ENCODE results near the gene TBX18. TPM values are rescaled to one million over a fixed set of nuclear protein-coding genes. Genes with fewer than 3 reads are reported as not detected.

Gene TBX18
- total RNA-seq, 2 experiments from 2014 or later = not detected

DNA sequence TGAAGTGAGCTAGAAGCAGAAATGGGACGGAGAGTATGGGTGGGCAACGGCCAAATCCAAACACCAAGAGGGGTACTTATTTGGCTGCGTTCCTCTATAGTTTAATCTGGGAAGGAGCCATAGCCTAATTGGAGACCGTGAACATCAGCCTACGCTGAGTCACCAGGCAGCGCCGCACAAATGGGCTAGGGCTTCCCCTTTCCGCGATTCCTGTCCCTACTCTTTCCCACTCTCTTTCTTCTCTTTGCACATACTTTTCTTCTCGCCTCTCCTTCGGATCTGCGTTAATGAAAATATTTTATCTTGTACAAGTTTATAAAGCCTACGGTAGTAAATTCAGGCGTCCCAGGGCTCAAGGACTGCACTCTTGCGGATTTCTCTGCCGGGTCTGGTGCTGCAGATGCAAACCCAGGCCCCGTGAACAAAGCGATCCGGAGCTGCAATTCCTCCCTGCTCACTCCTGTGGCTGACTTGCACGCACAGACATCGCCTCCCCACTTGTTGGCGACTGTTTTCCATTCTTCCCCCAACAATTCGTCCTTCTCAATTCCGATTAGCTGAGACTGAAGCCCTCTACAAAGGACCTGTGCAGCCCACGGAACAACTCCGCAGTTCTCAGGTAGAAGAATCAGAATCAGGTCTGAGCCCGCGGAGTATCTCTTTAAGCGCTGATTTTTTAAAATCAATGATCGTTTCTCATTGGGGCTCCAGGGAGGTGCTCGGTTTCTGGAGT is 4.2 kb upstream of the TBX18 start:
- intact Hi-C loops (cut with micrococcal nuclease) = loop anchor here (10.0 kb wide), 1 partner anchor 914 kb away; the partner anchor contains the start of genes CYB5R4 and RIPPLY2
- Mint-ChIP-seq H3K4me1 (ENCODE audit: low read depth) (peaks cover 6% of the 10 kb centered on the region), H3K4me3 (no peak overlapping the region), H3K9me3 (peaks cover 2% of the 10 kb centered on the region), H3K27me3 (peaks cover 74% of the 10 kb centered on the region), H3K36me3 (ENCODE audit: low read depth) (peaks cover 4% of the 10 kb centered on the region), H3K27ac (no peak overlapping the region)
- POLR2A ChIA-PET = no interaction called here
- DNase-seq (no peak), ATAC-seq (no peak)
- TF ChIP-seq, protein P1, sequence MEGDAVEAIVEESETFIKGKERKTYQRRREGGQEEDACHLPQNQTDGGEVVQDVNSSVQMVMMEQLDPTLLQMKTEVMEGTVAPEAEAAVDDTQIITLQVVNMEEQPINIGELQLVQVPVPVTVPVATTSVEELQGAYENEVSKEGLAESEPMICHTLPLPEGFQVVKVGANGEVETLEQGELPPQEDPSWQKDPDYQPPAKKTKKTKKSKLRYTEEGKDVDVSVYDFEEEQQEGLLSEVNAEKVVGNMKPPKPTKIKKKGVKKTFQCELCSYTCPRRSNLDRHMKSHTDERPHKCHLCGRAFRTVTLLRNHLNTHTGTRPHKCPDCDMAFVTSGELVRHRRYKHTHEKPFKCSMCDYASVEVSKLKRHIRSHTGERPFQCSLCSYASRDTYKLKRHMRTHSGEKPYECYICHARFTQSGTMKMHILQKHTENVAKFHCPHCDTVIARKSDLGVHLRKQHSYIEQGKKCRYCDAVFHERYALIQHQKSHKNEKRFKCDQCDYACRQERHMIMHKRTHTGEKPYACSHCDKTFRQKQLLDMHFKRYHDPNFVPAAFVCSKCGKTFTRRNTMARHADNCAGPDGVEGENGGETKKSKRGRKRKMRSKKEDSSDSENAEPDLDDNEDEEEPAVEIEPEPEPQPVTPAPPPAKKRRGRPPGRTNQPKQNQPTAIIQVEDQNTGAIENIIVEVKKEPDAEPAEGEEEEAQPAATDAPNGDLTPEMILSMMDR (IDR thresholded peaks at IDR 0.05) = no peak
- CTCF ChIA-PET = interaction anchor here (0.9 kb wide), 1 partner anchor 9 kb away, joined by 4 read pairs; no protein-coding TSS in a partner anchor

DNA sequence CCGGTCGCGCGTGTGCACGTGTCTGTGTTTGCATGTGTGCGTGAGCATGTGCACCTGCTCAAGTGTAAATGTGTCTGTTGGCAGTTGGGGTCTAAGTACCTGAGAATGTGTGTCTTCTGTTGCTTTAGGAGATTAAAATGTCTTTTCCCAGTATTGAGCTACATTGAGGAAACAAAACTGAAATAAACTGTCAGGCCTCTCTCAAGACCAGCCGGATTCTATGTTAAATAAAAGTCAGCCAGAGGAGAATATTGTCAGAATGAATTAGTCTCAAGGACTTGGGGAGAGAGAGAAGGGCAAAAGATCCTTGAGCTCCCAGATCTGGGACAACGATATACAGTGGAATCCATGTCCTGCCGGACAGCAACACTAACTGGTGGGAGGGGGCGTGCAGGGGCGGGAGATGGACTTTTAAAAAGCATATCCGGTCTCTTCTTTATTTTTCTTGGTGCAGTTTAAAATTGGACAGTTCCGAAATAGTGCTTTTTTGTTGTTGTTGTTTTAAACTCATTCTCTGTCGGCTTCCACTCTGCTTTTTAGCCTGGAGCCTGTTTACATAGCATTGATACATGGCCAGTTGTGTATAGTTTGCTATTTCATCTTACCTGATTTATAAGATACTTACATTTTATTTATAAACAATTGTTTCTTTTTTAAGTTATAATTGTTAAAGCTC is 3.3 kb upstream of the TBX18 start:
- peaks cover 70% of the 10 kb centered on the region for H3K27me3 Mint-ChIP-seq
- ChIA-PET CTCF (interaction anchor here (0.9 kb wide), 1 partner anchor 10 kb away, joined by 4 read pairs; no protein-coding TSS in a partner anchor), POLR2A (no interaction called here)
- peaks cover 4% of the 10 kb centered on the region for H3K36me3 Mint-ChIP-seq (ENCODE audit: low read depth)
- TF ChIP-seq, protein P1 (IDR thresholded peaks at IDR 0.05) = no peak
- H3K9me3 Mint-ChIP-seq = peaks cover 2% of the 10 kb centered on the region
- DNase-seq = no peak
- H3K4me1 Mint-ChIP-seq (ENCODE audit: low read depth) = peaks cover 6% of the 10 kb centered on the region
- H3K27ac Mint-ChIP-seq = no peak overlapping the region
- no peak for ATAC-seq
- no peak overlapping the region for H3K4me3 Mint-ChIP-seq
- intact Hi-C loops (cut with micrococcal nuclease) = loop anchor here (10.0 kb wide), 1 partner anchor 913 kb away; the partner anchor contains the start of genes CYB5R4 and RIPPLY2

DNA sequence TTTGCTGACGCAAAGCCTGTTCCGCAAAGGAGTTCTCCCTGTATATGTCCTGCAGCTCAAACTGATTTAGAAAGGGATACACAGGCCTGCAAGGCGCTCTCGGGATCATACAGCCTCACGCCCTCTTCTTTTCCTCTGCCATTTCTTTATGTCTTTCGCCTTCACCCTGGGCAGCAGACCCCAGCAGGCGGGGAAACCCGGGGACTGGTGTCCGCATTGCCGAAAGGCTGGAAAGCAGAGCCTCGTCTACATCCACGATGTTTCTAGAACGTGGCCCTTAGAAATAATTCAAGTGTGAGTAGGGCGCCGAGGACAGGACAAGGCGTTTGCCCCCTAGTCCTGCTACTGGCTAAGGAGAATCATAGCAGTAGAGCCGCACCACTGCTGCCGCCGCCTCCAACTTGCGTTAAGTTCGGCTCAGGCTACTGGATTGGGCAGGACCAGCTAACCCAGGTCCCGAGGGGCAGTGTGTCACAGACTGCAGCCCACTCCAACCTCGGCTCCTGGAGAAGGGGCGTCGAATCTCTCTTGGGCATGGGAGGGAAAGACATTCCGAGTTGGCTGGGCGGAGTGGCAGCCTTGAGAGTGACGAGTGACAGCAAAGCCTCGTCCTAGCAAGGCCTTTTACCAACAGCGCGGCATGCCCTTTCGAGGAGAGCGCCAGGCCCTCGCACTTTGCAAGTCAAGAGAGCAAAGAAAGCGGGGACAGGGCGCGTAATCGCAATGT is 2.6 kb upstream of the TBX18 start:
- TF ChIP-seq, protein P1 (IDR thresholded peaks at IDR 0.05) = no peak
- Mint-ChIP-seq H3K4me1 (ENCODE audit: low read depth) (peaks cover 6% of the 10 kb centered on the region), H3K27ac (no peak overlapping the region), H3K36me3 (ENCODE audit: low read depth) (peaks cover 4% of the 10 kb centered on the region), H3K9me3 (peaks cover 2% of the 10 kb centered on the region), H3K27me3 (peaks cover 71% of the 10 kb centered on the region), H3K4me3 (no peak overlapping the region)
- intact Hi-C loops (cut with micrococcal nuclease) = loop anchor here (10.0 kb wide), 1 partner anchor 912 kb away; the partner anchor contains the start of genes CYB5R4 and RIPPLY2
- ATAC-seq (no peak), DNase-seq (no peak)
- ChIA-PET CTCF (no interaction called here), POLR2A (no interaction called here)

GRCh38 chr6:84766118-84766798 is 1.9 kb upstream of the TBX18 start:
- TF ChIP-seq, protein P1 (IDR thresholded peaks at IDR 0.05) = no peak
- DNase-seq = no peak
- Mint-ChIP-seq H3K27ac (no peak overlapping the region), H3K9me3 (peaks cover 2% of the 10 kb centered on the region), H3K27me3 (peaks cover 67% of the 10 kb centered on the region), H3K4me3 (no peak overlapping the region), H3K4me1 (ENCODE audit: low read depth) (peaks cover 6% of the 10 kb centered on the region), H3K36me3 (ENCODE audit: low read depth) (peaks cover 4% of the 10 kb centered on the region)
- no peak for ATAC-seq
- ChIA-PET CTCF (no interaction called here), POLR2A (no interaction called here)
- intact Hi-C loops (cut with micrococcal nuclease) = loop anchor here (10.0 kb wide), 1 partner anchor 911 kb away; the partner anchor contains the start of genes CYB5R4 and RIPPLY2
